Measurements from ENCODE around the gene FBXL17.
"Not testable (repeated sequence)": the region's sequence is repeated elsewhere in the genome, so short reads cannot be mapped to it uniquely, and the experiment has no call there.

Gene FBXL17

GRCh38 chr5:108396837-108397236 lies 14.9 kb upstream of the FBXL17 start:
- H3K9me3 ChIP-seq (ENCODE audit: control insufficient read depth, insufficient read depth, low read depth, low read length) = peaks cover 21% of the 10 kb centered on the region
- not testable (repeated sequence) for H3K36me3 ChIP-seq (ENCODE audit: control insufficient read depth, insufficient read depth, low read length); H3K9ac ChIP-seq (ENCODE audit: low read length); H3K27me3 ChIP-seq (ENCODE audit: control insufficient read depth, insufficient read depth, low read length); H3K4me1 ChIP-seq (ENCODE audit: control insufficient read depth, insufficient read depth, low read length); H3K4me3 ChIP-seq (ENCODE audit: low read depth, low read length); H3K27ac ChIP-seq (ENCODE audit: low read depth, low read length)

- Histone ChIP-seq H3K4me1 (ENCODE audit: control insufficient read depth, insufficient read depth, low read length) (0 out of 2 replicates have a peak, but pooled peaks cover 6% of the 10 kb centered on the region), H3K36me3 (ENCODE audit: control insufficient read depth, insufficient read depth, low read length) (no peaks in the 10 kb centered on the region), H3K4me3 (ENCODE audit: low read depth, low read length) (no peak overlapping the region), H3K27ac (ENCODE audit: low read depth, low read length) (no peak overlapping the region), H3K9me3 (ENCODE audit: control insufficient read depth, insufficient read depth, low read depth, low read length) (no peaks in the 10 kb centered on the region), H3K9ac (ENCODE audit: low read length) (no peak overlapping the region), H3K27me3 (ENCODE audit: control insufficient read depth, insufficient read depth, low read length) (no peaks in the 10 kb centered on the region)
Observed at GRCh38 chr5:108387758-108388157, 5.9 kb upstream of the FBXL17 start.

- Histone ChIP-seq H3K36me3 (ENCODE audit: control insufficient read depth, insufficient read depth, low read length) (no peaks in the 10 kb centered on the region), H3K4me3 (ENCODE audit: low read depth, low read length) (no peak overlapping the region), H3K9me3 (ENCODE audit: control insufficient read depth, insufficient read depth, low read depth, low read length) (no peaks in the 10 kb centered on the region), H3K27me3 (ENCODE audit: control insufficient read depth, insufficient read depth, low read length) (no peaks in the 10 kb centered on the region), H3K9ac (ENCODE audit: low read length) (no peak overlapping the region), H3K27ac (ENCODE audit: low read depth, low read length) (no peak overlapping the region), H3K4me1 (ENCODE audit: control insufficient read depth, insufficient read depth, low read length) (0 out of 2 replicates have a peak, but pooled peaks cover 6% of the 10 kb centered on the region)
Observed at GRCh38 chr5:108386345-108387061, 4.6 kb upstream of the FBXL17 start.

- 0 out of 2 replicates have a peak, but pooled peaks cover 8% of the 10 kb centered on the region for H3K4me1 ChIP-seq (ENCODE audit: control insufficient read depth, insufficient read depth, low read length)
- no peaks in the 10 kb centered on the region for H3K9me3 ChIP-seq (ENCODE audit: control insufficient read depth, insufficient read depth, low read depth, low read length)
- no peaks in the 10 kb centered on the region for H3K36me3 ChIP-seq (ENCODE audit: control insufficient read depth, insufficient read depth, low read length)
- no peak overlapping the region for H3K4me3 ChIP-seq (ENCODE audit: low read depth, low read length)
- H3K27ac ChIP-seq (ENCODE audit: low read depth, low read length) = no peak overlapping the region
- H3K9ac ChIP-seq (ENCODE audit: low read length) = no peak overlapping the region
- H3K27me3 ChIP-seq (ENCODE audit: control insufficient read depth, insufficient read depth, low read length) = no peaks in the 10 kb centered on the region
Observed at GRCh38 chr5:108384741-108385140, 2.8 kb upstream of the FBXL17 start.

- 0 out of 2 replicates have a peak, but pooled peaks cover 13% of the 10 kb centered on the region for H3K4me1 ChIP-seq (ENCODE audit: control insufficient read depth, insufficient read depth, low read length)
- no peaks in the 10 kb centered on the region for H3K27me3 ChIP-seq (ENCODE audit: control insufficient read depth, insufficient read depth, low read length)
- peak overlapping the region; percentile 94 for H3K9ac ChIP-seq (ENCODE audit: low read length)
- H3K36me3 ChIP-seq (ENCODE audit: control insufficient read depth, insufficient read depth, low read length) = no peaks in the 10 kb centered on the region
- no peaks in the 10 kb centered on the region for H3K9me3 ChIP-seq (ENCODE audit: control insufficient read depth, insufficient read depth, low read depth, low read length)
- no peak overlapping the region for H3K27ac ChIP-seq (ENCODE audit: low read depth, low read length)
- peak overlapping the region; percentile 87 for H3K4me3 ChIP-seq (ENCODE audit: low read depth, low read length)
Observed at GRCh38 chr5:108382784-108383330, 959 bp upstream of the FBXL17 start.

GRCh38 chr5:108381350-108381953 lies 446 bp downstream of the FBXL17 start:
- no peaks in the 10 kb centered on the region; the same call in 1 of the 2 replicates for H3K9me3 ChIP-seq (ENCODE audit: control insufficient read depth, insufficient read depth, low read depth, low read length)
- H3K4me3 ChIP-seq (ENCODE audit: low read depth, low read length) = peak overlapping the region; percentile 87
- no peaks in the 10 kb centered on the region for H3K36me3 ChIP-seq (ENCODE audit: control insufficient read depth, insufficient read depth, low read length)
- peak overlapping the region; percentile 91 for H3K27ac ChIP-seq (ENCODE audit: low read depth, low read length)
- 0 out of 2 replicates have a peak, but pooled peaks cover 13% of the 10 kb centered on the region for H3K4me1 ChIP-seq (ENCODE audit: control insufficient read depth, insufficient read depth, low read length)
- no peaks in the 10 kb centered on the region for H3K27me3 ChIP-seq (ENCODE audit: control insufficient read depth, insufficient read depth, low read length)
- H3K9ac ChIP-seq (ENCODE audit: low read length) = peak overlapping the region; percentile 94

GRCh38 chr5:108380531-108381349 lies 1.2 kb downstream of the FBXL17 start:
- Histone ChIP-seq H3K4me3 (ENCODE audit: low read depth, low read length) (peak overlapping the region; percentile 87), H3K27ac (ENCODE audit: low read depth, low read length) (peak overlapping the region; percentile 91; the same call in 1 of the 2 replicates), H3K36me3 (ENCODE audit: control insufficient read depth, insufficient read depth, low read length) (no peaks in the 10 kb centered on the region), H3K27me3 (ENCODE audit: control insufficient read depth, insufficient read depth, low read length) (no peaks in the 10 kb centered on the region), H3K9ac (ENCODE audit: low read length) (peak overlapping the region; percentile 94), H3K4me1 (ENCODE audit: control insufficient read depth, insufficient read depth, low read length) (0 out of 2 replicates have a peak, but pooled peaks cover 13% of the 10 kb centered on the region), H3K9me3 (ENCODE audit: control insufficient read depth, insufficient read depth, low read depth, low read length) (no peaks in the 10 kb centered on the region; the same call in 1 of the 2 replicates)

- no peak overlapping the region for H3K9ac ChIP-seq (ENCODE audit: low read length)
- H3K27ac ChIP-seq (ENCODE audit: low read depth, low read length) = no peak overlapping the region
Observed at GRCh38 chr5:108379722-108380530, 2.0 kb downstream of the FBXL17 start.

GRCh38 chr5:108375768-108376167 lies 6.1 kb downstream of the FBXL17 start:
- Histone ChIP-seq H3K9me3 (ENCODE audit: control insufficient read depth, insufficient read depth, low read depth, low read length) (peaks cover 29% of the 10 kb centered on the region), H3K9ac (ENCODE audit: low read length) (no peak overlapping the region), H3K27me3 (ENCODE audit: control insufficient read depth, insufficient read depth, low read length) (no peaks in the 10 kb centered on the region), H3K4me3 (ENCODE audit: low read depth, low read length) (no peak overlapping the region), H3K4me1 (ENCODE audit: control insufficient read depth, insufficient read depth, low read length) (0 out of 2 replicates have a peak, but pooled peaks cover 7% of the 10 kb centered on the region), H3K36me3 (ENCODE audit: control insufficient read depth, insufficient read depth, low read length) (no peaks in the 10 kb centered on the region), H3K27ac (ENCODE audit: low read depth, low read length) (no peak overlapping the region)

More at GRCh38 chr5:108379722-108380530, 2.0 kb downstream of the FBXL17 start:
- Histone ChIP-seq H3K27me3 (ENCODE audit: control insufficient read depth, insufficient read depth, low read length) (no peaks in the 10 kb centered on the region), H3K9me3 (ENCODE audit: control insufficient read depth, insufficient read depth, low read depth, low read length) (peaks cover 4% of the 10 kb centered on the region), H3K4me3 (ENCODE audit: low read depth, low read length) (peak overlapping the region; percentile 87), H3K4me1 (ENCODE audit: control insufficient read depth, insufficient read depth, low read length) (0 out of 2 replicates have a peak, but pooled peaks cover 13% of the 10 kb centered on the region), H3K36me3 (ENCODE audit: control insufficient read depth, insufficient read depth, low read length) (no peaks in the 10 kb centered on the region)

- Histone ChIP-seq H3K4me3 (ENCODE audit: low read depth, low read length) (no peak overlapping the region), H3K4me1 (ENCODE audit: control insufficient read depth, insufficient read depth, low read length) (no peaks in the 10 kb centered on the region), H3K9me3 (ENCODE audit: control insufficient read depth, insufficient read depth, low read depth, low read length) (peaks cover 29% of the 10 kb centered on the region), H3K27ac (ENCODE audit: low read depth, low read length) (no peak overlapping the region), H3K27me3 (ENCODE audit: control insufficient read depth, insufficient read depth, low read length) (no peaks in the 10 kb centered on the region), H3K36me3 (ENCODE audit: control insufficient read depth, insufficient read depth, low read length) (no peaks in the 10 kb centered on the region), H3K9ac (ENCODE audit: low read length) (no peak overlapping the region)
Observed at GRCh38 chr5:108373426-108373825, 8.5 kb downstream of the FBXL17 start.
